Endothelial cell of umbilical vein (primary cell): ENCODE results near the gene CACNG4. TPM values are rescaled to one million over a fixed set of nuclear protein-coding genes. Genes with fewer than 3 reads are reported as not detected.

Experiments
- BruUV-seq: library from RNA; stranded (reverse); fragments of 400-500 nt; replicated peaks from 2 replicates; lab custom pipeline; 2021; lab: Mats Ljungman, UMichigan
- CTCF ChIA-PET: fragments of 300-600, 350-600 bp; sonication (Branson Sonifier 250); formaldehyde crosslinking; loops from one replicate; lab custom pipeline; 2021; ENCODE audit warnings: antibody characterized with exemption, inconsistent platforms; lab: Charles Lee
- POLR2A ChIA-PET: fragments of 300-600, 350-600 bp; sonication (Branson Sonifier 250); formaldehyde crosslinking; loops from one replicate; lab custom pipeline; 2021; ENCODE audit warnings: antibody characterized with exemption, inconsistent platforms; lab: Charles Lee
- DNase-seq: peaks from one replicate; pipeline ENCODE4 v3.0.0-alpha.2; 2011; ENCODE audit warnings: low read depth, low spot score
- FAIRE-seq: peaks from 2 replicates; lab custom pipeline; 2011; peaks lifted over from hg19 to GRCh38; lab: Jason Lieb, UNC
- H2AFZ ChIP-seq: 2 replicates; pipeline ENCODE4 v1.6.0; 2012; ENCODE audit warnings: low read depth, low read length, control low read depth, inconsistent platforms
- H3K27ac ChIP-seq: 2 replicates; pipeline ENCODE4 v1.5.1; 2011; ENCODE audit warnings: low read depth, mild to moderate bottlenecking, control low read depth, low read length, moderate library complexity; ENCODE audit not compliant: insufficient read depth
- H3K27me3 ChIP-seq, 2 experiments: 2 replicates each; pipeline versions ENCODE4 v1.6.0 to v1.6.1; 2011; ENCODE audit warnings: low read length in 2 of 2, mixed read lengths in 1 of 2; ENCODE audit not compliant: control insufficient read depth in 2 of 2, insufficient read depth in 2 of 2
- H3K36me3 ChIP-seq, 2 experiments: 2 replicates in 1 of 2; 3 replicates in 1 of 2; pipeline ENCODE4 v1.5.1; 2011; ENCODE audit warnings: low read length in 2 of 2, mild to moderate bottlenecking in 1 of 2, moderate library complexity in 1 of 2; ENCODE audit not compliant: control insufficient read depth in 2 of 2, insufficient read depth in 2 of 2; ENCODE audit errors: extremely low read depth in 1 of 2
- H3K4me1 ChIP-seq: 3 replicates; pipeline ENCODE4 v1.5.1; 2011; ENCODE audit warnings: mild to moderate bottlenecking, low read length; ENCODE audit not compliant: control insufficient read depth, insufficient read depth; ENCODE audit errors: extremely low read depth
- H3K4me2 ChIP-seq: 2 replicates; pipeline ENCODE4 v1.6.1; 2011; ENCODE audit warnings: low read length, control low read depth, mixed read lengths; ENCODE audit not compliant: insufficient read depth
- H3K4me3 ChIP-seq, 3 experiments: fragments of 200-600 bp in 1 of 3; sonication (generic), shearing (Covaris generic) in 1 of 3; replicated peaks in 1 of 3; 2 replicates each; pipeline ENCODE4 v1.5.1; 2011 to 2016; ENCODE audit warnings: control low read depth in 3 of 3, low read length in 3 of 3, mild to moderate bottlenecking in 2 of 3, inconsistent platforms in 1 of 3, low read depth in 1 of 3, moderate library complexity in 1 of 3; ENCODE audit not compliant: insufficient read depth in 1 of 3
- H3K79me2 ChIP-seq: 2 replicates; pipeline ENCODE4 v1.6.0; 2012; ENCODE audit warnings: low read length, inconsistent platforms; ENCODE audit not compliant: control insufficient read depth, insufficient read depth
- H3K9ac ChIP-seq: replicated peaks from 2 replicates; pipeline ENCODE3; 2011; ENCODE audit warnings: low read length, control low read depth; ENCODE audit not compliant: insufficient read depth; ENCODE audit errors: extremely low read depth
- H3K9me1 ChIP-seq: replicated peaks from 3 replicates; pipeline ENCODE4 v1.6.0; 2011; ENCODE audit warnings: mild to moderate bottlenecking, low read length; ENCODE audit not compliant: control insufficient read depth, insufficient read depth; ENCODE audit errors: extremely low read depth
- H3K9me3 ChIP-seq: replicated peaks from 2 replicates; pipeline ENCODE4 v1.5.1; 2012; ENCODE audit warnings: low read length, inconsistent platforms; ENCODE audit not compliant: control insufficient read depth, insufficient read depth
- H4K20me1 ChIP-seq: replicated peaks from 2 replicates; pipeline ENCODE3; 2011; ENCODE audit warnings: mild to moderate bottlenecking, low read length; ENCODE audit not compliant: control insufficient read depth, insufficient read depth; ENCODE audit errors: extremely low read depth
- EZH2 ChIP-seq: IDR thresholded peaks from 2 replicates; pipeline ENCODE4 v1.6.1; 2012; ENCODE audit warnings: borderline replicate concordance, low read depth, mild to moderate bottlenecking, moderate library complexity, low read length, inconsistent platforms; ENCODE audit not compliant: severe bottlenecking
- FOS ChIP-seq: IDR thresholded peaks from 2 replicates; pipeline ENCODE4 v1.6.1; 2011; ENCODE audit warnings: mild to moderate bottlenecking, low read length, moderate library complexity, borderline replicate concordance; ENCODE audit not compliant: insufficient read depth
- GATA2 ChIP-seq: IDR thresholded peaks from 2 replicates; pipeline ENCODE4 v1.7.0; 2011; ENCODE audit warnings: low read depth, mild to moderate bottlenecking, moderate library complexity, mixed read lengths, low read length; ENCODE audit not compliant: insufficient read length, insufficient read depth
- JUN ChIP-seq: IDR thresholded peaks from 2 replicates; pipeline ENCODE4 v1.6.1; 2011; ENCODE audit warnings: borderline replicate concordance, low read depth; ENCODE audit not compliant: insufficient read length, insufficient read depth
- MYC ChIP-seq: IDR thresholded peaks from one replicate; pipeline ENCODE4 v1.6.1; 2011; ENCODE audit warnings: mild to moderate bottlenecking, low read depth, low read length
- POLR2A ChIP-seq: IDR thresholded peaks from 2 replicates; pipeline ENCODE4 v1.6.1; 2012; ENCODE audit warnings: low read depth, mild to moderate bottlenecking, control low read depth, low read length
- POLR2AphosphoS5 ChIP-seq: IDR thresholded peaks from 2 replicates; pipeline ENCODE4 v1.6.1; 2012; ENCODE audit warnings: low read depth, mild to moderate bottlenecking, control low read depth, low read length, moderate library complexity; ENCODE audit not compliant: insufficient read depth
- dilution Hi-C: fragments of 300-500 bp; cut with MboI; formaldehyde crosslinking; loops from one replicate; pipeline ENCODE4 v1.15.0; 2019; ENCODE audit warnings: low sequenced_read_pairs; ENCODE audit not compliant: extremely low pct_ligation_motif_present
- intact Hi-C: fragments of 100-400 bp; cut with micrococcal nuclease; formaldehyde crosslinking; loops from one replicate; pipeline ENCODE4 v1.10.0; 2022
- polyA plus RNA-seq, 4 experiments: library from polyadenylated mRNA; depleted of rRNA in 3 of 4; stranded (reverse) in 3 of 4; unstranded in 1 of 4; fragments of >200 nt; gene quantifications; 2 replicates each; pipeline versions ENCODE4 v1.2.1 to v1.2.3, GENCODE V29; 2011 to 2012; ENCODE audit warnings: missing spikeins in 1 of 4
- total RNA-seq: library from RNA; stranded (reverse); gene quantifications from 2 replicates; pipeline ENCODE4 v1.2.3, GENCODE V29; 2021
- TF ChIP-seq, protein P1 (sequence below): IDR thresholded peaks from 2 replicates; pipeline ENCODE4 v1.6.1; 2011; ENCODE audit not compliant: insufficient read depth, insufficient read length
- TF ChIP-seq, protein P2 (sequence below), 2 donors: IDR thresholded peaks; 1 replicate in 1 of 2; 2 replicates in 1 of 2; pipeline ENCODE4 v1.5.1; 2011; ENCODE audit warnings: low read length in 2 of 2, mild to moderate bottlenecking in 2 of 2, moderate library complexity in 2 of 2, control low read depth in 1 of 2, inconsistent platforms in 1 of 2, low read depth in 1 of 2; ENCODE audit not compliant: insufficient read depth in 1 of 2; ENCODE audit errors: extremely low read depth in 1 of 2

CACNG4 gene
- total and polyA plus RNA-seq, 2 donors (not counting 3 experiments of a cell fraction or from before 2014, with no cell fraction given) = not detected

DNA sequence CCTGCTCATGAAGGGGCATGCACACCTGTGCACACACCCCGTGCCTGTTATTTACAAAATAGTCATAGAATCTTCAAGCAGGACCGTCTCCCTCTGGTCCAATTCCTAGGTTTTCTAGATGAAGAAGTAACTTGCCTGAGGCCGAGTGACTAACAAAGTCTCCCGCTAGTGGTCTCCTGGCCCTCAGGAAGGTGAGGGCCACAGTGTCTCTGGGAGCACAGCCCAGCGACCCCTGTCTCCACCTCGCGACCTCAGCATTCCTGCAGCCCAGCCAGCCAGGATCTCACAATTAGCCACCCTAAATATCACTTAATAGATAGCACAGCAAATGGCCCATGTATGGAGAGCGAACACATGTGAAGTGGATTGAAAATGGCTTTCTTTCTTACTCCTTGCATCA lies 49.4 kb downstream of the CACNG4 start:
- Histone ChIP-seq H3K4me3 (no peak overlapping the region), H3K4me2 (no peak overlapping the region), H4K20me1 (no peaks in the 10 kb centered on the region), H3K79me2 (no peaks in the 10 kb centered on the region), H3K9ac (no peak overlapping the region), H3K36me3 (no peaks in the 10 kb centered on the region), H3K27ac (no peak overlapping the region), H3K27me3 (no peaks in the 10 kb centered on the region), H3K9me1 (no peaks in the 10 kb centered on the region), H3K9me3 (no peaks in the 10 kb centered on the region), H3K4me1 (no peaks in the 10 kb centered on the region), H2AFZ (no peak overlapping the region)
- DNase-seq (no peak), FAIRE-seq (no peak)
- ChIA-PET POLR2A (no interaction called here), CTCF (no interaction called here)
- intact Hi-C loops (no loop called here), dilution Hi-C loops (no loop called here)
- TF ChIP-seq MYC = no peak
- TF ChIP-seq JUN = no peak
- no peak for TF ChIP-seq EZH2
- no peak for TF ChIP-seq FOS
- no peak for TF ChIP-seq GATA2
- TF ChIP-seq, protein P1, sequence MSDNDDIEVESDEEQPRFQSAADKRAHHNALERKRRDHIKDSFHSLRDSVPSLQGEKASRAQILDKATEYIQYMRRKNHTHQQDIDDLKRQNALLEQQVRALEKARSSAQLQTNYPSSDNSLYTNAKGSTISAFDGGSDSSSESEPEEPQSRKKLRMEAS = no peak
- no peak for TF ChIP-seq POLR2AphosphoS5
- TF ChIP-seq, protein P2, sequence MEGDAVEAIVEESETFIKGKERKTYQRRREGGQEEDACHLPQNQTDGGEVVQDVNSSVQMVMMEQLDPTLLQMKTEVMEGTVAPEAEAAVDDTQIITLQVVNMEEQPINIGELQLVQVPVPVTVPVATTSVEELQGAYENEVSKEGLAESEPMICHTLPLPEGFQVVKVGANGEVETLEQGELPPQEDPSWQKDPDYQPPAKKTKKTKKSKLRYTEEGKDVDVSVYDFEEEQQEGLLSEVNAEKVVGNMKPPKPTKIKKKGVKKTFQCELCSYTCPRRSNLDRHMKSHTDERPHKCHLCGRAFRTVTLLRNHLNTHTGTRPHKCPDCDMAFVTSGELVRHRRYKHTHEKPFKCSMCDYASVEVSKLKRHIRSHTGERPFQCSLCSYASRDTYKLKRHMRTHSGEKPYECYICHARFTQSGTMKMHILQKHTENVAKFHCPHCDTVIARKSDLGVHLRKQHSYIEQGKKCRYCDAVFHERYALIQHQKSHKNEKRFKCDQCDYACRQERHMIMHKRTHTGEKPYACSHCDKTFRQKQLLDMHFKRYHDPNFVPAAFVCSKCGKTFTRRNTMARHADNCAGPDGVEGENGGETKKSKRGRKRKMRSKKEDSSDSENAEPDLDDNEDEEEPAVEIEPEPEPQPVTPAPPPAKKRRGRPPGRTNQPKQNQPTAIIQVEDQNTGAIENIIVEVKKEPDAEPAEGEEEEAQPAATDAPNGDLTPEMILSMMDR (IDR thresholded peaks at IDR 0.05; ENCODE audit: extremely low read depth in 1 of 2, insufficient read depth in 1 of 2, low read depth in 1 of 2, low read length in 2 of 2) = no peak
- no peak for TF ChIP-seq POLR2A
- BruUV-seq = no TSS peak
